Measurements from ENCODE around the gene MAML1. TPM values are rescaled to one million over a fixed set of nuclear protein-coding genes. Genes with fewer than 3 reads are reported as not detected.

The MAML1 gene
- total and polyA plus RNA-seq, 10 of the 15 experiments (the other 5 are each of a cell fraction or from before 2014, with no cell fraction given): 0.42 to 23.9 (median 7.3) TPM

DNA sequence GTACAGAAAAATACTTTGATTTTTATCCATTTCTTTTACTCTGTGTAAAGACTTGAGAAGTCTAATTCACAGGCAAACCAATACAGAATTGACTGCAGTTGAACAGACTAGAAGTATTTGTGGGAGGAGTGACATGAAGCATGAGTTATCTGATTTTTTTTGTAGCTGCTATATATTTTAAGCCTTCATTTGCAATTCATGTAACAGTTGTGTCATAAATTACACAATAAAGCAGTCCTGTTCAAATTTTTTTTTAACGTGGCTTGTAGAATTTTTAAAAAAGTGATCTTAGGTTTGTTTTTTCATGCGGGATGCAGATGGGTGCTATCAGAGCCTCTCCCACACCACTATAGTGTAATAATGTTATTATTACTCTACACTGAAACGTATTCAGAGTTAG, 2.9 kb upstream of the MAML1 start:
- no peak overlapping the region for H3K27ac ChIP-seq (ENCODE audit: control insufficient read depth, insufficient read depth)
- no peak for DNase-seq (ENCODE audit: low read depth, low spot score)
- SMC1A ChIA-PET (ENCODE audit: uncharacterized antibody, unreplicated experiment): interaction anchor here (0.9 to 3.4 kb wide), 3 partner anchors 28 to 49 kb away, joined by 3 to 12 read pairs (median 4); partner anchors contain the start of gene CBY3
- TF ChIP-seq, protein P1, sequence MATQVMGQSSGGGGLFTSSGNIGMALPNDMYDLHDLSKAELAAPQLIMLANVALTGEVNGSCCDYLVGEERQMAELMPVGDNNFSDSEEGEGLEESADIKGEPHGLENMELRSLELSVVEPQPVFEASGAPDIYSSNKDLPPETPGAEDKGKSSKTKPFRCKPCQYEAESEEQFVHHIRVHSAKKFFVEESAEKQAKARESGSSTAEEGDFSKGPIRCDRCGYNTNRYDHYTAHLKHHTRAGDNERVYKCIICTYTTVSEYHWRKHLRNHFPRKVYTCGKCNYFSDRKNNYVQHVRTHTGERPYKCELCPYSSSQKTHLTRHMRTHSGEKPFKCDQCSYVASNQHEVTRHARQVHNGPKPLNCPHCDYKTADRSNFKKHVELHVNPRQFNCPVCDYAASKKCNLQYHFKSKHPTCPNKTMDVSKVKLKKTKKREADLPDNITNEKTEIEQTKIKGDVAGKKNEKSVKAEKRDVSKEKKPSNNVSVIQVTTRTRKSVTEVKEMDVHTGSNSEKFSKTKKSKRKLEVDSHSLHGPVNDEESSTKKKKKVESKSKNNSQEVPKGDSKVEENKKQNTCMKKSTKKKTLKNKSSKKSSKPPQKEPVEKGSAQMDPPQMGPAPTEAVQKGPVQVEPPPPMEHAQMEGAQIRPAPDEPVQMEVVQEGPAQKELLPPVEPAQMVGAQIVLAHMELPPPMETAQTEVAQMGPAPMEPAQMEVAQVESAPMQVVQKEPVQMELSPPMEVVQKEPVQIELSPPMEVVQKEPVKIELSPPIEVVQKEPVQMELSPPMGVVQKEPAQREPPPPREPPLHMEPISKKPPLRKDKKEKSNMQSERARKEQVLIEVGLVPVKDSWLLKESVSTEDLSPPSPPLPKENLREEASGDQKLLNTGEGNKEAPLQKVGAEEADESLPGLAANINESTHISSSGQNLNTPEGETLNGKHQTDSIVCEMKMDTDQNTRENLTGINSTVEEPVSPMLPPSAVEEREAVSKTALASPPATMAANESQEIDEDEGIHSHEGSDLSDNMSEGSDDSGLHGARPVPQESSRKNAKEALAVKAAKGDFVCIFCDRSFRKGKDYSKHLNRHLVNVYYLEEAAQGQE (IDR thresholded peaks at IDR 0.05; ENCODE audit: low read depth, low read length): no peak
- TF ChIP-seq POLR2AphosphoS2 (IDR thresholded peaks at IDR 0.05; ENCODE audit: low read depth, low read length): no peak
- no peak for TF ChIP-seq KLF5 (IDR thresholded peaks at IDR 0.05; ENCODE audit: partially characterized antibody)
- no peak overlapping the region for H3K4me2 ChIP-seq (ENCODE audit: control insufficient read depth, insufficient read depth)
- H3K4me3 ChIP-seq: no peak overlapping the region
- no peaks in the 10 kb centered on the region for H3K9me3 ChIP-seq (replicated peaks; ENCODE audit: control insufficient read depth, insufficient read depth, low read length)
- no TSS peak for BruUV-seq (replicated peaks)
- intact Hi-C loops (cut with micrococcal nuclease; ENCODE audit: unreplicated experiment) (no loop called here), in situ Hi-C loops (cut with MboI) (no loop called here)
- H3K4me1 ChIP-seq (ENCODE audit: control insufficient read depth, insufficient read depth, low read length): peaks cover 6% of the 10 kb centered on the region; the same call in 1 of the 2 replicates
- RAD21 ChIA-PET (ENCODE audit: unreplicated experiment): interaction anchor here (0.6 kb wide), 1 partner anchor 66 kb away, joined by 4 read pairs; no protein-coding TSS in a partner anchor
- no peak overlapping the region for H2AFZ ChIP-seq (ENCODE audit: control insufficient read depth, low read depth, low read length)
- H3K27me3 ChIP-seq (replicated peaks in 1 of 2; ENCODE audit: control insufficient read depth in 2 of 2, insufficient read depth in 2 of 2, low read length in 1 of 2): no peaks in the 10 kb centered on the region
- H4K20me1 ChIP-seq (ENCODE audit: control insufficient read depth, insufficient read depth): no peaks in the 10 kb centered on the region; the same call in 1 of the 2 replicates
- WGBS (ENCODE audit: insufficient coverage, insufficient replicate concordance, low lambda C conversion rate, missing lambda C conversion rate): 53% methylated on average over 3 of the region's 3 CpGs
- H3K36me3 ChIP-seq (ENCODE audit: control insufficient read depth in 2 of 2, insufficient read depth in 2 of 2, low read length in 1 of 2): peaks cover 10 to 36% of the 10 kb centered on the region in 2 experiments
- POLR2A ChIA-PET: interaction anchor here (0.6 to 1.5 kb wide), 2 partner anchors 32 to 66 kb away, joined by 4 to 7 read pairs; no protein-coding TSS in a partner anchor
- no peak for ATAC-seq
- CTCF ChIA-PET: interaction anchor here (0.8 kb wide), 1 partner anchor 9 kb away, joined by 3 read pairs; no protein-coding TSS in a partner anchor
- peaks cover 21% of the 10 kb centered on the region for H3K79me2 ChIP-seq (ENCODE audit: control insufficient read depth, insufficient read depth, low read length)
- no peak overlapping the region for H3K9ac ChIP-seq (ENCODE audit: control insufficient read depth, insufficient read depth, low read length)
- FAIRE-seq: no peak
